Peyer's patch (tissue), 4 donors: ENCODE measurements around the gene SMIM10L2A. TPM values are rescaled to one million over a fixed set of nuclear protein-coding genes. Genes with fewer than 3 reads are reported as not detected.
"Not testable (repeated sequence)": the region's sequence is repeated elsewhere in the genome, so short reads cannot be mapped to it uniquely, and the experiment has no call there.

Experiments
- DNase-seq, 3 donors: peaks; one replicate each; pipeline ENCODE4 v3.0.0-alpha.2; 2017 to 2019
- H3K27ac ChIP-seq, 4 donors: fragments of 200-600 bp; sonication (generic); one replicate each; pipeline ENCODE4 v1.5.1; 2016 to 2019
- H3K27me3 ChIP-seq, 2 donors: fragments of 200-600 bp; sonication (generic); one replicate each; pipeline ENCODE4 v1.5.1; 2019
- H3K36me3 ChIP-seq, 3 donors: fragments of 200-600 bp; sonication (generic); one replicate each; pipeline ENCODE4 v1.5.1; 2016 to 2019
- H3K4me1 ChIP-seq, 4 donors: fragments of 200-600 bp; sonication (generic); one replicate each; pipeline ENCODE4 v1.5.1; 2016 to 2019
- H3K4me3 ChIP-seq, 4 donors: fragments of 200-600 bp; sonication (generic); 1 replicate in 3 of 4; 2 replicates in 1 of 4; pipeline ENCODE4 v1.5.1; 2016 to 2019; ENCODE audit warnings: mild to moderate bottlenecking in 1 of 4
- H3K9me3 ChIP-seq, 4 donors: fragments of 200-600 bp; sonication (generic); one replicate each; pipeline ENCODE4 v1.5.1; 2016 to 2019; ENCODE audit warnings: mild to moderate bottlenecking in 1 of 4
- CTCF ChIP-seq, 6 experiments: fragments of 450-650 bp in 4 of 6; fragments of 200-600 bp in 2 of 6; sonication (generic) in 1 of 6; IDR thresholded peaks; one replicate each; pipeline ENCODE4 v1.5.1; 2017 to 2019; ENCODE audit warnings: antibody characterized with exemption in 6 of 6, mild to moderate bottlenecking in 3 of 6, moderate library complexity in 1 of 6
- POLR2A ChIP-seq, 2 donors: fragments of 450-650 bp; IDR thresholded peaks; one replicate each; pipeline ENCODE4 v1.5.1; 2017; ENCODE audit warnings: antibody characterized with exemption in 2 of 2, mild to moderate bottlenecking in 2 of 2, moderate library complexity in 2 of 2
- total RNA-seq, 4 donors: library from RNA; depleted of rRNA; stranded (reverse); fragments of >200 nt; gene quantifications; one replicate each; pipeline ENCODE4 v1.1.0, GENCODE V29; 2016

SMIM10L2A gene
- total RNA-seq, 4 donors from 2014 or later: 0.35 to 1.2 TPM; not detected in 2

GRCh38 chrX:135396109-135396508 is 25.6 kb upstream of the SMIM10L2A start:
- no peak for DNase-seq
- no peaks in the 10 kb centered on the region for H3K9me3 ChIP-seq
- no peaks in the 10 kb centered on the region for H3K4me1 ChIP-seq
- H3K4me3 ChIP-seq: no peak overlapping the region
- H3K27ac ChIP-seq: no peak overlapping the region
- TF ChIP-seq CTCF (IDR thresholded peaks at IDR 0.05) (no peak), POLR2A (IDR thresholded peaks at IDR 0.05) (no peak)
- no peaks in the 10 kb centered on the region for H3K27me3 ChIP-seq
- H3K36me3 ChIP-seq: no peaks in the 10 kb centered on the region

- no peak for DNase-seq
- H3K36me3 ChIP-seq: no peaks in the 10 kb centered on the region
- no peaks in the 10 kb centered on the region for H3K9me3 ChIP-seq
- no peaks in the 10 kb centered on the region for H3K4me1 ChIP-seq
- TF ChIP-seq POLR2A (IDR thresholded peaks at IDR 0.05): no peak
- TF ChIP-seq CTCF (IDR thresholded peaks at IDR 0.05): no peak
- H3K27ac ChIP-seq: no peak overlapping the region
- no peaks in the 10 kb centered on the region for H3K27me3 ChIP-seq
- no peak overlapping the region for H3K4me3 ChIP-seq
Observed at GRCh38 chrX:135396566-135396965, 25.2 kb upstream of the SMIM10L2A start.

- Histone ChIP-seq H3K27ac (no peak overlapping the region), H3K4me3 (no peak overlapping the region), H3K36me3 (no peaks in the 10 kb centered on the region), H3K27me3 (no peaks in the 10 kb centered on the region), H3K4me1 (no peaks in the 10 kb centered on the region), H3K9me3 (no peaks in the 10 kb centered on the region)
- TF ChIP-seq POLR2A (IDR thresholded peaks at IDR 0.05): no peak
- TF ChIP-seq CTCF (IDR thresholded peaks at IDR 0.05): no peak
- no peak for DNase-seq
Observed at GRCh38 chrX:135397652-135398051, 24.1 kb upstream of the SMIM10L2A start.

- H3K36me3 ChIP-seq: no peaks in the 10 kb centered on the region
- no peaks in the 10 kb centered on the region for H3K4me1 ChIP-seq
- no peak for DNase-seq
- TF ChIP-seq CTCF (IDR thresholded peaks at IDR 0.05): no peak
- TF ChIP-seq POLR2A (IDR thresholded peaks at IDR 0.05): no peak
- H3K27me3 ChIP-seq: no peaks in the 10 kb centered on the region
- H3K9me3 ChIP-seq: no peaks in the 10 kb centered on the region
- no peak overlapping the region for H3K4me3 ChIP-seq
- no peak overlapping the region for H3K27ac ChIP-seq
Observed at GRCh38 chrX:135403374-135403773, 18.4 kb upstream of the SMIM10L2A start.

- not testable (repeated sequence) for H3K27me3 ChIP-seq, DNase-seq, H3K36me3 ChIP-seq, H3K27ac ChIP-seq, H3K4me3 ChIP-seq, H3K4me1 ChIP-seq, H3K9me3 ChIP-seq
Observed at GRCh38 chrX:135406428-135406827, 15.3 kb upstream of the SMIM10L2A start.

GRCh38 chrX:135408794-135409193 is 12.9 kb upstream of the SMIM10L2A start:
- Histone ChIP-seq H3K27me3 (no peaks in the 10 kb centered on the region), H3K4me3 (no peak overlapping the region), H3K4me1 (no peaks in the 10 kb centered on the region), H3K27ac (no peak overlapping the region), H3K36me3 (no peaks in the 10 kb centered on the region), H3K9me3 (no peaks in the 10 kb centered on the region)
- no peak for DNase-seq
- no peak for TF ChIP-seq POLR2A (IDR thresholded peaks at IDR 0.05)
- TF ChIP-seq CTCF (IDR thresholded peaks at IDR 0.05): no peak
